Measurements from ENCODE around the gene MARCHF4.

The MARCHF4 gene

DNA sequence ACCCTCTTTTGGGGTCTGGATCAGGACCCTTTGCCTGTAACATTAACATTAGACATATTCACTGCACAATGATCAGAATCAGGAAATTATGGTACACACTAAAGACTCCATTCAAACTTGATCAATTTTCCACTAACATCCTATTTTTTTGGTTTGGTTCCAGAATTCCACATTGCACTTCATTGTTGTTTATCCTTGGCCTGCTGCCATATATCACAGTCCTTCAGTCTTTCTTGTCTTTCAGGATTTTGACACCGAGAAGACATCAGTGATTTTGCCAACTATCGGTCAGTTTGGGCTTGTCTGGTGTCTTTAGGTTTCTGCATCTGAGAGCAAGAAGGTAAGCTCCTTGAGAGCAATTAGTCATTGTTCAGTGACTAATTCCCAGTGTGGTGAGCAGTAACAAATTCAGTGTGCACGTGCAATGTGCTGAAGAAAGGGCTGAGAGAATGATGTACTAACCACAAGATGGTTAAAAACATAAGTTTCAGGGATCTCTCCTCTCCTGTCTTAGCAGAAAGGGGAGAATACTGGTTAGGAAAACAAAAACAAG is 23.5 kb downstream of the MARCHF4 start:
- peak in 1 of 2 experiments; percentile 38 for DNase-seq

DNA sequence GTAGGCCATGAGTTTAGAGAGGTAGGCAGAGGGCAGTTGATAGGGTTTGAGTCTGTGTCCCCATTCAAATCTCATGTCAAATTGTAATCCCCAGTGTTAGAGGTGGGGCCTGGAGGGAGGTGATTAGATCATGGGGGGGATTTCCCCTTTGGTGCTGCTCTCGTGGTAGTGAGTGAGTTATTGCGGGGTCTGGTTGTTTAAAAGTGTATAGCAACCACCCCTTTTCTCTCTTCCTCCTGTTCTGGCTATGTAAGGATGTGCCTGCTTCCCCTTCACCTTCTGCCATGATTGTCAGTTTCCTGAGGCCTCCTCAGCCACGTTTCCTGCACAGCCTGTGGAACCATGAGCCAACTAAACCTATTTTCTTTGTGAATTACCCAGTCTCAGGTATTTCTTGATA is 25.5 kb downstream of the MARCHF4 start:
- peak in 1 of 2 experiments; percentile 33 for DNase-seq

DNA sequence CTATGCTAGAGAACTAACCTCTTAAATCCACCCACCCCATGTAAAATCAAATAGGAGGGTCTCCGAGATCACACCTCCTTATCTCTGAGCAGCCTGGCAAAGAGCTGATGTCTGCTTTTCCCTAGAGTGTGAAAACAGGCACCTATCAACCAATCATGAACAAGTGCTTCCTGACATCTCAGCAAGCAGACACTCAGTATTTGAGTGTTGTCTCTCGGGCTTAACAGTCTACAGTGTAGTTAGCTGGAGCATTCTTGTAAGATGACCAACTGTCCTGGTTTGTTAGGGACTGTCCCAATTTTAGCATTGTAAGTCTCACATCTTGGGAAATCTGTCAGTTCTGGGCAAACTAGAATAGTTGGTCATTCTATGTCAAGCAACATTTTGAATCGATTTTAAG is 26.4 kb downstream of the MARCHF4 start:
- DNase-seq = no peak

DNA sequence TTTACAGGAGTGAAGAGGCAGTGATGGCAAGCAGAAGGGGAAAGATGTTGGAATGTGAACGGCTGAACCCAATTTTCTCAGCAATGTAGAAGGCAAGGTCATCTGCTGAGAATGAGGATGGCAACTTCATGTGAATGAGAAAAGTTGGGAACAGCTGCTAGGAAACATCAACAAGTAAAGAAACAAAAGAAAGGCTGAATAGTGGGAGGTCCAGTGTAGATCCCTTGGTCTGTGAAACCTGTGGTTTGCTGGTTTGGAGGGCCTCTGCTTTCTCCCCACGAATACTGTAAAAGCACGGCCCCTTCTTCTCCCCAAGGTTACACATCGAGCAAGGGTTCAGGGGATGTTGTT is 27.4 kb downstream of the MARCHF4 start:
- DNase-seq = no peak

DNA sequence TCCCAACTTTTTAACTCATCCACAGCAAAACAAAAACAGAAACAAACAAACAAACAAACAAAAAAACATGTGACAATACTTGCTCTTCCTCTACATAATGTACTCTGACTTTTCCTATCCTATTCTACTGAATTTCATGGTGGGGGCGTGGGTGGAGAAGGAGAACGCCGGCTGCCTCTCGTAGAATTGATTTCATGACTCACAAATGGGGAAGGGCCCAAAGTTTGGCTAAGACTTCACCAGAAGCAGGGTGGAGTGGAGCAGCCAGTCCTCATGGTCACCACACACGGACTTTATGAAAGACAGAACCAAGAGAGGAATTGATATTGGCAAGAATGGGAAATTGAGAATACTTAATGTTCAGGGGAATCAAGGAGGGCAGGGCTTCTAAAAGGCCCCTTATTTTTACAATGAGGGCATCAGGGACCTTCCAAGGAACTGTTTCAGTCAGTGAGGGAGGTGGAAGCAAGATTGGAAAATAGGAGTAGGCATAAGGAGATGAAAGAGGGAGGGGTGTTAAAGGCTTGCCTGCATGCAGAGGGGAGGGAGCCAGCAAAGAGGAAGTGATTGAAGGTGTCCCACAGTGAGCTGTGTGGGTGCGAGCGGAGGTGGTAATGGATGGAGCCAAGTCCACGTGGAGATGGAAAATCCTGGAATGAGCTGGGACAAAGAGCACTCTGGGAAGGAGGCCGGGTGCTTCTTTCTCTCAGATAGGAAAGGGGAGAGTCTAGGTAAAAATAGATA is 27.9 kb downstream of the MARCHF4 start:
- no peak for DNase-seq

DNA sequence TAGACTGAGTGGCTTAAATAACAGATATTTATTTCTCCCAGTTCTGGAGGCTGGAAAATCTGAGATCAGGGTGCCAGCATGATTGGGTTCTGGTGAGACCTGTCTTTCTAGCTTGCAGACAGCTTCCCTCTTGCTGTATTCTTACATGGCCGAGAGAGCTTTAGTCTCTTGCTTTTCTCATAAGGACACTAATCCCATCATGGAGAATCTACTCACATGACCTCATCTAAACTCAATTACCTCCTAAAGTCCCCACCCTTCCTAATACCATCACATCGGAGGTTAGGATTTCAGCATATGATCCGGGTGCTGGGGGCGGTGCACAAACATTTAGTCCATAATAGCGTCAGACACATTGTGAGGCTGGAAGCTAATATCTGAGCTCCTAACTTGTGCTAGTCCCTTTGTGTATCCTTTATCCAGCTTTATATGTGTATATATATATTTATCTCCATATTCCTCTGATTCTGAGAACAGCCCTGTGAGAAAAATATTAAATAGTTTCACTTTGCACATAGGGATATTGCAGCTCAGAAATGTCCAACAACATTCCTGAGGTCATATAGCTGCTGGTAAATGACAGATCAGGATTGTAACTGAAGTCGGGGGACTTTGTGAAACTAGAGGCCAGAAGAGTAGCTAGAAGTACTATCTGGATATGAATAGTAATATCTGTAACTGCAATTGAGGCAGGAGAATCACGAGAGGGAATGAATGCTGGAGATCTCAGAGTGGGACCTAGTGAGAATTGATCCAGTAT is 28.9 kb downstream of the MARCHF4 start:
- DNase-seq = no peak

DNA sequence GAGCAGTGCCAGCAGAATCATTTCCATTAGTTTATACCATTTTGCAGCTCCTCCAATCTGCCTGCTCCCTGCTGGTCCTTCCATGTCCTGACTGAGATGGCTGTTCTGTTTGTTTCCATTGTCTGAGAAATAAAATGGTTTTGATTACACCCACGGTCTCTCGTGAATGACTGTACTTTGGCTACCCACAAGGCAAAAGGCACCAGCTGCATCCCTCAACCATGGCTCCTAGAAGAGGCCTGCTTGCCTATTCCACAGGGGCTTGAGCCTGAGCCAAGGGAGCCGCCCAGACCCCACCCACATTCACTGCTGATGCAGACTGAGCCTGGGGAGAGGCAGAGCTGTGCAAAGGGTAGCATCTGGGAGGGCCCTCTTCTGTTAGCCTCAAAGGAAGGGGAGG is 31.2 kb downstream of the MARCHF4 start:
- DNase-seq = peak; percentile 43 to 53

DNA sequence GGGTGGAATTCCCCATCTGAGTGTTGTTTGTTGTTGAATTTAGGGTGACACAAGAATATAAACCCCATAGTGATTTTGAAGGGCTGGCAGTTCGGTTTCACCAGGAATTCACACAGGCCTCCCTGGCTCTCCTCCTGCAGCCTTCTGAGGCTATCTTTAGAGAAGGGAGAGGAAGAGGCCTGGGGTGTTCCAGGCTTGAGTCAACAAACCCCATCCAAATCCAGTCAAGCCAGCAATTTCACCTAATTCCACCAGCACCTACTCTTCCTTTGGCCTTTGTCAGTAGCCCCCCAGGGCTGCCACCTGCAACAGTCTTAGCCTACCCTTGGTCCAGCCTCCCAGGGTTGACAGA is 32.0 kb downstream of the MARCHF4 start:
- DNase-seq = no peak

DNA sequence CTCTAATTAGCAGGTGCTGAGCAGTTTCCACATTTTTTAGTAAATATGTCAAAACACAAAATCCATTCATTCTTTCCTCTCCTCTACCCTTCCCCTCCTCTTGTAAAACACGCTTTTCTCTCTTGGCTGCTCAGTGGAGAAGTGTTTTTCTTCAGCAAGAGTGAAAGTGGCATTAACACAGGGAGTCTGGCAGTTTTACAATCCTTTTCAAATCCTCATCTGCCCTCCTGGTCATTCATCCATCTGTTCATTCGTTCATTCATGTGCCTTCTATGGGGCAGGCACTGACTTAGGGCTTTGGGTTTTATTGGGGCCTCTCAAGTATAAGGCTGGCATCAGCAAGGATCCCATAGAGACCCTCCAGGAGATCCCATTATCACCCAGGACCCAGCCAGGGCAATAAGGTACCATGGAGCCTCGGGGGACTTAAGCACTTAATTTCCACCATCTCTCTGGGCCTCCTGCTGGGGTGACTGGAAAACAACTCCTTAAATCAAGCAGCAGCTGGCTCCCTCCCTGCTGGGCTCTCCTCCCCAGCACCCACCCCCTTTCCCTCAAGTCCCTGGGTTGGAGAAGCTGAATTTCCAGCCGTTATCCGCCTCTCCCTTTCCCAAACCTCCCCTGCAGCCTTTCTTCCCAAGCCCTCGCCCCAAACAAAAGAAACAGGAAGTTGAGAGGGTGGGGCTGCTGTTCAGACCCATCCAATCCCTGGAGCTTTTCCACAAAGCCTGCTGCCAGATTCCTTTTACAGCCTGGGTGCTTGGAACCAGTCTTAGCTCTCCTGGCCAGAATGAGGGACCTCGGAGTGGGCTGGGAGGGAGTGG is 32.6 kb downstream of the MARCHF4 start:
- no peak for DNase-seq

DNA sequence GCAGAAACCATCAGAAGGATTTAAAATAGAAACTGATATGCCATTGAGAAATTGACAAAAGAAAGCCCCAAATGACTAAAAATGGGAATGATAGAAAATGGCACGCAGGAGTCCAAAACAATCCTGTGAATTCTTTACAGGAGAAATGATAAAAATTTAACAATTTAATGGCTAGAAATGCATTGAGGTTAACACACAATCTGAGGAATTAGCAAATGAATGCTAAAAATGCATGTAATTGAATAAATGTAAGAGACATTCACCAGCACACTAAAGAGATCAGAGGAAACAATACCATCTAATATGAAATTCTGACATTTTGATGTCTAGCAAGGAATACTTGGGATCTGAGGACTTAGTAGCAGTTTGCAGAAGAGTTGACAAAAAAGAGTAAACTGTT is 37.0 kb downstream of the MARCHF4 start:
- no peak for DNase-seq

DNA sequence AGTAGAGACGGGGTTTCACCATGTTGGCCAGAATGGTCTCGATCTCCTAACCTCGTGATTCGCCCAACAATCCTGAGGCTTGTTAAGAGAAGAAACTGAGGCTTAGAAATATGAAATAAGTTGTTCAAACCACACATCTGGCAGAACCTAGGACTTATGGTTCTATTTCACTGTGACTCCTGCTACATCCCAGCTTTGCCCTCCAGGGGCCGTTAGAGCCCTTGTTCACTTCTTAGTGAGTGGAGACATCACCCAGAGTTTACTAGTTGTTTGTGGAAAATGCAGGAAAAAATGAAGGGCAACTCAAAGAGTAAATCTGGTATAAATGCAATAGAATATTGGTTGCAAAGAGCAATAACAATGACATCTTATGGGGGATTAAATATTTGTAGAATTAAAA is 43.9 kb downstream of the MARCHF4 start:
- no peak for DNase-seq

DNA sequence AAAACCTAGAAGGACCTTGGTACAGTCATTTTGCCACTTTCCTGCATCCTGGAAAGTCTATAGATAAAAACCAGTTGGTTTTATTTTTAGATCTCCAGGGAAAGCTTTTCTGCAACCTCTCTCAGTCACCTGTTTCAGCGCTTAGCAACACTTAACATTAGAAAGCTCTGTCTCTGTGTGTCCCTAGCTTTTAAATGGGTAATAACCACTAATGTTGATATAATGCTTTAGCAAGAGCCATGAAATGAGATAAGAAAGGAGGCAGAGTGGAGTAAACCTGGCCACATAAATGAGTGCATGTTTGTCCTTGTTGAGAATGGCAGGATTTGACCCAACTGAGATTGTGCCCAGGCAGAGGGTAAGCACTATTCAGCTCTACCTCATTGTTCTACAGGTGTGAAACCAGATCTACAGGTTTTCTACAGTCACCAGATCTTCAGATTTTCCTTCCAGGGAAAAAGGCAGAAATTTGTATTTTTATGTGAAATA is 44.8 kb downstream of the MARCHF4 start:
- DNase-seq = no peak

Data from activated T-cell treated with anti-CD3 and anti-CD28 coated beads, Interleukin-2, amount 50 U/mL, for 48 hours (primary cell).